Measurements from ENCODE around the gene HIP1R. TPM values are rescaled to one million over a fixed set of nuclear protein-coding genes. Genes with fewer than 3 reads are reported as not detected.

The HIP1R gene
- total and polyA plus RNA-seq, 2 of the 8 experiments (the other 6 are each of a cell fraction or from before 2014, with no cell fraction given), result 11.2 to 14.5 TPM

DNA sequence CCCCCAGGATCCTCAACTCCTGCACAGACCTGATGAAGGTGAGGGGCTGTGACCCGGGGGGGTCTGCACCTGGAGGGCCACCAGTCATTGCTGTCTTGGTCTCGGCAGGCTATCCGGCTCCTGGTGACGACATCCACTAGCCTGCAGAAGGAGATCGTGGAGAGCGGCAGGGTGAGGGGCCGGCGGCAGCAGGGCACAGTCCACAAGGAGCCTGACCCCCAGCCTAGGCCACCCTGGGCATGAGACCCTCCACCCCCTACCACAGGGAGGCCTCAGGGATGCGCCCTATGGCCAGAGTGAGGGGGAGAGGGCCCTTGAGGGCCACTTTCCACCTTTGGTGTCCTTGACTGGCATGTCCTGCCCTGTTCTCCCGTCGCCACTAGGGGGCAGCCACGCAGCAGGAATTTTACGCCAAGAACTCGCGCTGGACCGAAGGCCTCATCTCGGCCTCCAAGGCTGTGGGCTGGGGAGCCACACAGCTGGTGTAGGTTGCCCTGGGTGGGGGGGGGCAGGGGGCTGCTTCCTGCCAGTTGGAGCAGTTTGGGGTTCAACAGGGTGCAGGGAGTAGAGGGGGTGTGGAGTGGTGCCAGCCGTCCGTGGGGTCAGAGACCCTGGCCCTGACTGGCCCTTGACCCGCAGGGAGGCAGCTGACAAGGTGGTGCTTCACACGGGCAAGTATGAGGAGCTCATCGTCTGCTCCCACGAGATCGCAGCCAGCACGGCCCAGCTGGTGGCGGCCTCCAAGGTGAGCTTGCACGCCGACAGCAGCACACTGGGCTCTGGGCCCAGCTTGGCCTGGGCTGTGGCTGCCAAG, 25.0 kb downstream of the HIP1R start (continued):
- TF ChIP-seq, protein P1, sequence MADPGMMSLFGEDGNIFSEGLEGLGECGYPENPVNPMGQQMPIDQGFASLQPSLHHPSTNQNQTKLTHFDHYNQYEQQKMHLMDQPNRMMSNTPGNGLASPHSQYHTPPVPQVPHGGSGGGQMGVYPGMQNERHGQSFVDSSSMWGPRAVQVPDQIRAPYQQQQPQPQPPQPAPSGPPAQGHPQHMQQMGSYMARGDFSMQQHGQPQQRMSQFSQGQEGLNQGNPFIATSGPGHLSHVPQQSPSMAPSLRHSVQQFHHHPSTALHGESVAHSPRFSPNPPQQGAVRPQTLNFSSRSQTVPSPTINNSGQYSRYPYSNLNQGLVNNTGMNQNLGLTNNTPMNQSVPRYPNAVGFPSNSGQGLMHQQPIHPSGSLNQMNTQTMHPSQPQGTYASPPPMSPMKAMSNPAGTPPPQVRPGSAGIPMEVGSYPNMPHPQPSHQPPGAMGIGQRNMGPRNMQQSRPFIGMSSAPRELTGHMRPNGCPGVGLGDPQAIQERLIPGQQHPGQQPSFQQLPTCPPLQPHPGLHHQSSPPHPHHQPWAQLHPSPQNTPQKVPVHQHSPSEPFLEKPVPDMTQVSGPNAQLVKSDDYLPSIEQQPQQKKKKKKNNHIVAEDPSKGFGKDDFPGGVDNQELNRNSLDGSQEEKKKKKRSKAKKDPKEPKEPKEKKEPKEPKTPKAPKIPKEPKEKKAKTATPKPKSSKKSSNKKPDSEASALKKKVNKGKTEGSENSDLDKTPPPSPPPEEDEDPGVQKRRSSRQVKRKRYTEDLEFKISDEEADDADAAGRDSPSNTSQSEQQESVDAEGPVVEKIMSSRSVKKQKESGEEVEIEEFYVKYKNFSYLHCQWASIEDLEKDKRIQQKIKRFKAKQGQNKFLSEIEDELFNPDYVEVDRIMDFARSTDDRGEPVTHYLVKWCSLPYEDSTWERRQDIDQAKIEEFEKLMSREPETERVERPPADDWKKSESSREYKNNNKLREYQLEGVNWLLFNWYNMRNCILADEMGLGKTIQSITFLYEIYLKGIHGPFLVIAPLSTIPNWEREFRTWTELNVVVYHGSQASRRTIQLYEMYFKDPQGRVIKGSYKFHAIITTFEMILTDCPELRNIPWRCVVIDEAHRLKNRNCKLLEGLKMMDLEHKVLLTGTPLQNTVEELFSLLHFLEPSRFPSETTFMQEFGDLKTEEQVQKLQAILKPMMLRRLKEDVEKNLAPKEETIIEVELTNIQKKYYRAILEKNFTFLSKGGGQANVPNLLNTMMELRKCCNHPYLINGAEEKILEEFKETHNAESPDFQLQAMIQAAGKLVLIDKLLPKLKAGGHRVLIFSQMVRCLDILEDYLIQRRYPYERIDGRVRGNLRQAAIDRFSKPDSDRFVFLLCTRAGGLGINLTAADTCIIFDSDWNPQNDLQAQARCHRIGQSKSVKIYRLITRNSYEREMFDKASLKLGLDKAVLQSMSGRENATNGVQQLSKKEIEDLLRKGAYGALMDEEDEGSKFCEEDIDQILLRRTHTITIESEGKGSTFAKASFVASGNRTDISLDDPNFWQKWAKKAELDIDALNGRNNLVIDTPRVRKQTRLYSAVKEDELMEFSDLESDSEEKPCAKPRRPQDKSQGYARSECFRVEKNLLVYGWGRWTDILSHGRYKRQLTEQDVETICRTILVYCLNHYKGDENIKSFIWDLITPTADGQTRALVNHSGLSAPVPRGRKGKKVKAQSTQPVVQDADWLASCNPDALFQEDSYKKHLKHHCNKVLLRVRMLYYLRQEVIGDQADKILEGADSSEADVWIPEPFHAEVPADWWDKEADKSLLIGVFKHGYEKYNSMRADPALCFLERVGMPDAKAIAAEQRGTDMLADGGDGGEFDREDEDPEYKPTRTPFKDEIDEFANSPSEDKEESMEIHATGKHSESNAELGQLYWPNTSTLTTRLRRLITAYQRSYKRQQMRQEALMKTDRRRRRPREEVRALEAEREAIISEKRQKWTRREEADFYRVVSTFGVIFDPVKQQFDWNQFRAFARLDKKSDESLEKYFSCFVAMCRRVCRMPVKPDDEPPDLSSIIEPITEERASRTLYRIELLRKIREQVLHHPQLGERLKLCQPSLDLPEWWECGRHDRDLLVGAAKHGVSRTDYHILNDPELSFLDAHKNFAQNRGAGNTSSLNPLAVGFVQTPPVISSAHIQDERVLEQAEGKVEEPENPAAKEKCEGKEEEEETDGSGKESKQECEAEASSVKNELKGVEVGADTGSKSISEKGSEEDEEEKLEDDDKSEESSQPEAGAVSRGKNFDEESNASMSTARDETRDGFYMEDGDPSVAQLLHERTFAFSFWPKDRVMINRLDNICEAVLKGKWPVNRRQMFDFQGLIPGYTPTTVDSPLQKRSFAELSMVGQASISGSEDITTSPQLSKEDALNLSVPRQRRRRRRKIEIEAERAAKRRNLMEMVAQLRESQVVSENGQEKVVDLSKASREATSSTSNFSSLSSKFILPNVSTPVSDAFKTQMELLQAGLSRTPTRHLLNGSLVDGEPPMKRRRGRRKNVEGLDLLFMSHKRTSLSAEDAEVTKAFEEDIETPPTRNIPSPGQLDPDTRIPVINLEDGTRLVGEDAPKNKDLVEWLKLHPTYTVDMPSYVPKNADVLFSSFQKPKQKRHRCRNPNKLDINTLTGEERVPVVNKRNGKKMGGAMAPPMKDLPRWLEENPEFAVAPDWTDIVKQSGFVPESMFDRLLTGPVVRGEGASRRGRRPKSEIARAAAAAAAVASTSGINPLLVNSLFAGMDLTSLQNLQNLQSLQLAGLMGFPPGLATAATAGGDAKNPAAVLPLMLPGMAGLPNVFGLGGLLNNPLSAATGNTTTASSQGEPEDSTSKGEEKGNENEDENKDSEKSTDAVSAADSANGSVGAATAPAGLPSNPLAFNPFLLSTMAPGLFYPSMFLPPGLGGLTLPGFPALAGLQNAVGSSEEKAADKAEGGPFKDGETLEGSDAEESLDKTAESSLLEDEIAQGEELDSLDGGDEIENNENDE (IDR thresholded peaks at IDR 0.05; ENCODE audit: insufficient replicate concordance, low read length), result no peak
